ENCODE results near the gene APCDD1.
"Not testable (repeated sequence)": the region's sequence is repeated elsewhere in the genome, so short reads cannot be mapped to it uniquely, and the experiment has no call there.

The APCDD1 gene

DNA sequence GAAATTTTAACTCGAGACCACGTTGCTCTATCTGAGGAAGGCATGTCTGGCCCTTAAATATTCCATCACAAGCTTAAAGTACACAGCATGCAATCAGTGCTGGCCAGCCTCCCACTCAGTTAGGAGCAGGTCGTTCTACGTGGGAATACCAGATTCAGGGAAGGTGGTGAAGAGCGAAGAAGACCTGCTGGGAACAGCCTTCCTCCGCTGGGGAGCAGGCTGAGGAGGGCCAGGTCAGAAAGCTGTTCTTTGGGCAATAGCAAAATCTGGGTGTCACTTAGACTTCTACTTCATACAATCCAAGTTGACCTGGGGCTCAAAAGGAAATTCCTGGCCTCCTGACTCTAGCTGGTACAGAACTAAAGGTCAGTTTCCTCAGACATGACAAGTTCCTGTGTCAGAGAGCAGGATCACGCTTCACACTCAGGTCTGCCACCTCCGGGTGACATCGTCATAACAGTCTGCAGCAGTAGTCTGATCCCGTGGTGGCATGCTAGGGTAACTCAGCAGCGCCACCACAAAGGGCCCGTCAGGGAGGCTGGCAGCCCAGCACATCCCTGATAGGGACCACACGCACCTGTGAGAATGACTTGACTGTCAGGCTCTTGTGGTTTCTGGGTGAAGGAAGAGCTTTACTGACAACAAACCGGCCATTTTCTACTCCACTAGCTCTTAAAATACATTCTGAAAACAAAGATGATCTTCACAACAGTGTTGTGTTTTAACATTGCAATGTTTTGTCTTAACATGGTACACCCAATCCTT, 36.1 kb downstream of the APCDD1 start:
- DNase-seq (ENCODE audit: low read depth, low spot score) = peak; percentile 9

DNA sequence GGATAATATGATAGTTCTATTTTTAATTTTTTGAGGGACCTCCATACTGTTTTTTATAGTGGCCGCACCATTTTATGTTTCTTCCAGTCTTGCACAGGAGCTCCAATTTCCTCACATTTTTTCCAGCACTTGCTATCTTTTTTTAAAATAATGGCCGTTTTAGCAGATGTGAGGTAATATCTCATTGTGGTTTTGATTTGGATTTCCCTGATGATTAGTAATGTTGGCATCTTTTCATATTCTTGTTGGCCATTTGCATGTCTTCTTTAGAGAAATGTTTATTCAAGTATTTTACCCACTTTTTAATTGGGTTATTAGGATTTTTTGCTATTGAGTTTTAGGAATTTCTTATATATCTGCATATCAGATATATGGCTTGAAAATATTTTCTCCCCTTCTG, 41.5 kb downstream of the APCDD1 start:
- no peak for DNase-seq (ENCODE audit: low read depth, low spot score)

DNA sequence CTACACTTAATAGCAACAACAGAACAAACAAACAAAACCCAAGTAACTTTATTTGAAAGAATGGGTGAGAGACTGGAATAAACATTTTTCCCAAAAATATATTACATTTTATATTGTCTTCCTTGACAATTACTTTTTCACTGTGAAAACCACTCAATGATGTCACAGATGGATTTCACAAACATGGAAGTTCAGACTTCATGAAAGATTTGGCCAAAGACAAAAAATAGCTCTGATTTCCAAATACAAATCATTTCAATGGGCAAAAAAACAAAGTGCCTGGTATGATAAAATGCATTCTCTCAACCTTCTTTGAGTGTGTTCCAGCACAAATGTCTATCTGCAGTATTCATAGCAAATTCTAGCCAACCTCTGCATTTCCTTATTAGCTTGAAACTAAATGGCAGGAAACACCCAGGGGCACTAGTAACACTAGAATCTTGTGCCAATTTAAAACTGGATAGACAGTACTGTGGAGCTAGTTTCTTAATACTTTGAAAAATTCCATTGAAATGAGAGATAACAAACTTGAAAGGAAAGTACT, 42.8 kb downstream of the APCDD1 start:
- no peak for DNase-seq (ENCODE audit: low read depth, low spot score)

GRCh38 chr18:10499230-10499629, 44.8 kb downstream of the APCDD1 start:
- DNase-seq (ENCODE audit: low read depth, low spot score) = no peak

GRCh38 chr18:10500038-10500437, 45.6 kb downstream of the APCDD1 start:
- no peak for DNase-seq (ENCODE audit: low read depth, low spot score)

GRCh38 chr18:10504723-10505122, 50.3 kb downstream of the APCDD1 start:
- DNase-seq (ENCODE audit: low read depth, low spot score) = no peak

- DNase-seq (ENCODE audit: low read depth, low spot score) = not testable (repeated sequence)
Observed at GRCh38 chr18:10505892-10506291, 51.5 kb downstream of the APCDD1 start.

GRCh38 chr18:10508591-10508990, 54.2 kb downstream of the APCDD1 start:
- DNase-seq (ENCODE audit: low read depth, low spot score) = no peak

DNA sequence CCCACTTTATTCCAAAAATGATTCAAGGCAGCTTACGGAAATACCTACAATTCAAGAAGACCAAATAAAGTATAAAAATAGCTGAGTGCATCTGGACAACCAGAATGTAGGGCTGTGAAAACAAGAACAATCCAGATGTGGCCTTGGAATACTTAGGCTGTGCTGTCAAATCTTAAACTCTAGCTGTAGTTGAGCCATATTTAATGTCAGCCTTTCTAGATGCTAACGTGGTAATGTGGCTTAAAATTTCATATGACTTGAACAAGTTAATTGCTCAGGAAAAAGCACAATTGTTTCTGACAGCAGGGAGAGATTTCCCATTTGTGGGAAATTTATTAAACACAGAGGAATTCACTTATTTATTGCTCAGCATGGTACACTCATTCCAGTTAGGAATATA, 56.8 kb downstream of the APCDD1 start:
- no peak for DNase-seq (ENCODE audit: low read depth, low spot score)

GRCh38 chr18:10514082-10514481, 59.6 kb downstream of the APCDD1 start:
- no peak for DNase-seq (ENCODE audit: low read depth, low spot score)

GRCh38 chr18:10514601-10515000, 60.2 kb downstream of the APCDD1 start:
- DNase-seq (ENCODE audit: low read depth, low spot score) = no peak

DNA sequence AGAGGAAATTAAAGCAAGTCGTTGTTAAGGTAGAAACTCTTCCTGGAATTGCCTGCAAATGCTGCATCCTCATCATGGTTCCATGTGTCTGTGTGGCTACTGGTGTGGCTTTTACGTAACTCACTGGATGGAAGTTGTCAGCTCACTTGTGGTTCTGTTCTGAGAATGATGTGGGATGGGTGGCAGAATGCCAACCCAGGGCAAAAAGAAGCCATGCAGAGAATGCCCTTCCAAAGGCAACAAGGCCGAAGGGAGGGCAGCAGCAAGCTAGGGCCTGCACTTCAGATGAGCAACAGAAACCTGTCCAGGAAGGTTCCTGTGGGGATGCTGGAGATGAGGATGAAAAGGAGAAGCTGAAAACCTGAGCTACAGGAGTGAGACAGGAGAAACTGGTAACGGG, 61.0 kb downstream of the APCDD1 start:
- DNase-seq (ENCODE audit: low read depth, low spot score) = no peak

- DNase-seq (ENCODE audit: low read depth, low spot score) = no peak
Observed at GRCh38 chr18:10516078-10516477, 61.6 kb downstream of the APCDD1 start.

- no peak for DNase-seq (ENCODE audit: low read depth, low spot score)
Observed at GRCh38 chr18:10518595-10519255, 64.3 kb downstream of the APCDD1 start.

DNA sequence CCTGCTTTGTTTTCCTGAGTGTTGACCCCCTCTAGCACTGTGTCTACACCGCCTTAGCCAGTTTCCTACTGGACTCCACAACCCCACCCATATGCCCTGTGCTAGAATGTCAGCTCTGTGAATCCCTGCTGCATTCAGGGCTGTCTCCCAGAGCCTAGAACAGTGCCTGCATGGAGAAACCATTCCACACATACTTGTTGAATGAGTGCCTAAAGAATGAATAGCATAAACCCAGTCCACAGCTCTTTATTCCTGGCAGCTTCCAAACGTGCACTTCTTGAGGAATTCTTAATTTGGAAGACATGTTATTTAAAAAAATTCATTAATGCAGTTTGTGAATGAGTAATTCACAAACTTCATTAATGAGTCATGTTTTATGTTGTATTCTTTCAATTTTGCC, 64.9 kb downstream of the APCDD1 start:
- DNase-seq (ENCODE audit: low read depth, low spot score) = no peak

- DNase-seq (ENCODE audit: low read depth, low spot score) = no peak
Observed at GRCh38 chr18:10519999-10520935, 65.8 kb downstream of the APCDD1 start.

DNA sequence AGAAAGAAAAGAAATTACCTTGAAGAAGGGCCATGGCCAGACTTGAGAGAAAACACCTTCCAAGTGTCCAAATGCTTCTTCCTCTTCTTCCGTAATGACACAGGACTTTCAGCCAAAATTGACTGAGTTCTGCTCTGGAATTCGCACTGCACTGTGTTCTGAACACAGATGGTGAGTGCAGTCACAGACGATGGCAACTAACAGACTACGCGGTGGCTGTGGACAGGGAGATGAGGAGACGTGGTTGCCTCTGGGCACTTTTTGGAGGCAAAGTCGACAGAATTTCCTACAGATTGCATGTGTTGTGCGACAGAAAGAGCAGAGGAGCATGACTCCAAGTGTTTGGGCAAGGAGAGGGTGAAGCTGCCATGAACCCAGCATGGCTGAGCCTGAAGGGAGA, 67.1 kb downstream of the APCDD1 start:
- DNase-seq (ENCODE audit: low read depth, low spot score) = no peak

DNA sequence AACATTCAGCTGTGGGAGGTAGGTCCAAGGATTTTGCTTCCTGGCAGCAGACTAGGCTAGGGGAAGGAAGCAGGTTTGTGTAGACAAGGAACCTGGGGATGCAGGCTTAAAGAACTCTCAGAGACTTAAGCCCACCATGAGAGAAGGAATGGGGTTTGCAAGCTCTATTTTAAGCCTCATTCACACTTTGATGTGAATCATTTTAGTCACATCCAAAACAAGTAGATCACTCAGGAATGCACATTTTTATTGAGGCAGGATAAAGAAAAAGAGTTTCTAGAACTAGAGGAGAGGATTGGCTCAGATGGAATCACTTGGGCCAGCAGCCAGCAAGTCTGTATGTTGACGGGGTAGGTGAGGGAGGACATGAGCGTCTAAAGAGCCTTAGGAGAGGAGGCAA, 68.1 kb downstream of the APCDD1 start:
- DNase-seq (ENCODE audit: low read depth, low spot score) = no peak

DNA sequence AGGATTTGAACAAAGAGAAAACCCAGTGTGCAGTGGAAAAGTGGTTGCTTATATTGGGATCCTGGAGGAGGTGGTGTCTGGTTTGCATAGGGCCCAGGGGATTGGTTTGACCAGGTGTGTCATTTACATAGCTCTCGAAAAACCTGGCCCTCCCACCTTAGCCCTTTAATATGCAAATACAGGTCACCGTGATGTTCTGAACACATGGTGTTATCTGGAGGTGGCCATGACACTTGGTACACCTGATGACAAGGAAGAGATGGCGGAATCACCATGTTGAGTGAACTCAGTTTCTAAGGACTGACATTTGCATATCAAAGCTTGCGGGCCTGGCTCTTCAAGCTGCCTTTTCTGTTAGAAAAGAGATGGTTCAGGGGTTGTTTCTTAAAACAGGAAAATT, 69.1 kb downstream of the APCDD1 start:
- no peak for DNase-seq (ENCODE audit: low read depth, low spot score)

DNA sequence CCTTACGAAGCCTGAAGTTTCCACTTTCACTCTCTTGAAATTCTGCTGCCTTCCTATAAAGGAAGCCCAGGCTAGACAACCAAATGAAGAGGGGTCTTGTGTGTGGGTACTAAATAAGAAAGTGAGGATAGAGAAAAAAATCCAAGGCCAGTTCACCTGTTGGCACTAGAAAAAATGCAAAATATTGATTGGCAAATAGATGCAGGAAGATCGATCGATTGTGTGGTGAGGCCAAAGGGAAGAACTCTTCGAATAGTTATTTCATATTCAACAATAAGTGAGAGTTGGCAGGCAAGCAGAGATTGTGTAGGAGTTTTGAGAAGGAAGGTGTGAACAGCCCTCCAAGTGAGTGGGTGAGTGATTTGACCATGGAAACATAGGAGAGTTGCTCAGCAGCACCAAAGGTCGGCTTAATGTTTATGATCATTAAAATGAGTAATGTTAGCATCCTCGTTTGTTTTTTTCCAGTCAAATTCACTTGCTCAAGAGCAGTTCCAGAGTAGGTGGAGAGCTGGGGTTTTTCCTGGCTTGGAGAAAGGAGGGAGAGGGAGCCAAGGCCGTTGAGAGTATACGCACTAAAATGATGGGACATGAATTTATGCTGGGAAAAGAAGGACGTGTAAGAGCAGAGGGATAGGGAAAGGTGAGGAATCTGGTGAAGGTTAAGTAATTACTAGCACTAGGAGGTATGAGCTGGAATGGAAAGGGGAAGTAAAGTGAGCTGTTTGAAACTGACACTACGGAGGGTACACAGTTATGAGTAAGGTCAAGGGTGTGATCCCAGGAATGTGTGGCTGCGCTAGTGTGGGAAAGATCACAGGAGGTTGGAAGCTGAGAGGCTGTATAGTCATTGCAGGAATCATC, 70.3 kb downstream of the APCDD1 start:
- no peak for DNase-seq (ENCODE audit: low read depth, low spot score)

- no peak for DNase-seq (ENCODE audit: low read depth, low spot score)
Observed at GRCh38 chr18:10525371-10525691, 70.9 kb downstream of the APCDD1 start.
